Cerebellar nuclear complex (tissue), 1 donor: ENCODE results near the gene E2F6.
"Not testable (repeated sequence)": the region's sequence is repeated elsewhere in the genome, so short reads cannot be mapped to it uniquely, and the experiment has no call there.

ENCODE experiments used
- DNase-seq, 2 experiments: peaks; one replicate each; lab custom pipeline; 2025; lab: John Stamatoyannopoulos, UW

The E2F6 gene

DNA sequence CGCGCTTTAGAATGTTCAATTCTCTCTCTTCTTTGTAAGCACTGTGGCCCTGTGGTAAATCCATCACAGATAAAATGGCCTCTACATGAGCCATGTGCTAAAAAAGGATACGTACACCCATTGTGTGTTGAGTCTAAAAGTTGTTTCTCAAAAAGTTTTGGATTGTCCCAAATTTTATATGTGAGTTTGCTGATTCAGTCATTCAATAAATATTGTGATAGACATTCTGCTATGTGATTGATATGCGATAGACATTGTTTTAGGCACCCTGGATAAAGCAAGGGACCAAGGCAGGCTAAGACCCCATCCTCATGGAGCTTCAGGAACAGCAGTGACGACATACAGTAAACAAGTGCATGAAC, 53.5 kb downstream of the E2F6 start:
- DNase-seq = no peak

DNA sequence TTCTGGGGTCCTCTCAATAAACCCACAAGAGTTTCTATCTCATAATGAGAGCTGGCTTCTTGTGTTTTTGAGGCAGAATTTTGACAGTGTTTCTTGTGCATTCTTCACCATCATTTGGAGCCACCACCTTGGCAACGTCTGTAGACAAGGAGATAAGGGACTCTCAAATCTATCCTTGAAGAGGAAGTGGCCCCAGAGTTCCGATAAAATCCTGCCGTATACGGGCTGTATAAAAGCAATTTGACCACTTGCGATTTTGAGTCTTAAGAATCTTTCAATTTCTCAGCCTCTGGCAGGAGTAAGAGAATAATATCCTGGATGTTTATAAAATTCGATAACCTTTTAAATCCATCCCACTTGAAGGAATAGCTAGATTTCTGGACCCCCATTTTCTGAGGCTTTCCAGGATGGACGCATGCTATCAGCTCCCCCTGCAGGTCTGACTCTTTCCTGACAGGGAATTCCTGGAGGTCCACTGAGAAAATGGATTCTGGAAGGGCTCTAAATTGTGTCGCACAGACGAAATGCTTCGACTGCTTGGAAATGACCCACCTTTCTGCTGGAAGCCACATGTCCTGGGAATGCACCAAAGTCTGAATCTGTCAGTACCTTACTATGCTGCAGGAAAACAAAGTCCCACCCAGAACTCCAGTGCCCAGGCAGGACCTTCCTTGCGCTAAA, 54.1 kb downstream of the E2F6 start:
- DNase-seq = peak in 1 of 2 experiments; percentile 26

- DNase-seq = no peak
Observed at GRCh38 chr2:11411244-11411643, 54.7 kb downstream of the E2F6 start.

DNA sequence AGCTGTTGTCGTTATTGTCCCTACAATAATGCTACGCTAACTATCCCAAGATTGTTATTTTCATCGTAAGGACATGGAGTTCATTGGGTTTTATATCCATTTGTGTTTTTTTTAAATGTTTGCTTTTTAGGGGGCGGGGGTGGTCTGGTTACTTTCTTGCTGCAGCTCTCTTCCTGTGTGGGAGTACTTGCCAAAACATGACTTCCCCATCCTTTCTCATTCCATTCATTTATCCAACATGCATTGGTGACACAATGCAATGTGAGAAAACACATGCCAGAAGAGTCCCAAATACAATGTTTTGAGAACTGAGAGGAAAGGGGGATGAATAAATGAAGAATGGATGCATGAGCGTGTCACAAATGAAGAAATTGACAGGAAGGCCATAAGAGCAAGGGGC, 55.9 kb downstream of the E2F6 start:
- DNase-seq = no peak

GRCh38 chr2:11409572-11409959, 56.4 kb downstream of the E2F6 start:
- no peak for DNase-seq

GRCh38 chr2:11408959-11409571, 56.9 kb downstream of the E2F6 start:
- DNase-seq = no peak

GRCh38 chr2:11407413-11407812, 58.5 kb downstream of the E2F6 start:
- DNase-seq = no peak

GRCh38 chr2:11406958-11407381, 59.0 kb downstream of the E2F6 start:
- DNase-seq = no peak

- no peak for DNase-seq
Observed at GRCh38 chr2:11406267-11406957, 59.5 kb downstream of the E2F6 start.

DNA sequence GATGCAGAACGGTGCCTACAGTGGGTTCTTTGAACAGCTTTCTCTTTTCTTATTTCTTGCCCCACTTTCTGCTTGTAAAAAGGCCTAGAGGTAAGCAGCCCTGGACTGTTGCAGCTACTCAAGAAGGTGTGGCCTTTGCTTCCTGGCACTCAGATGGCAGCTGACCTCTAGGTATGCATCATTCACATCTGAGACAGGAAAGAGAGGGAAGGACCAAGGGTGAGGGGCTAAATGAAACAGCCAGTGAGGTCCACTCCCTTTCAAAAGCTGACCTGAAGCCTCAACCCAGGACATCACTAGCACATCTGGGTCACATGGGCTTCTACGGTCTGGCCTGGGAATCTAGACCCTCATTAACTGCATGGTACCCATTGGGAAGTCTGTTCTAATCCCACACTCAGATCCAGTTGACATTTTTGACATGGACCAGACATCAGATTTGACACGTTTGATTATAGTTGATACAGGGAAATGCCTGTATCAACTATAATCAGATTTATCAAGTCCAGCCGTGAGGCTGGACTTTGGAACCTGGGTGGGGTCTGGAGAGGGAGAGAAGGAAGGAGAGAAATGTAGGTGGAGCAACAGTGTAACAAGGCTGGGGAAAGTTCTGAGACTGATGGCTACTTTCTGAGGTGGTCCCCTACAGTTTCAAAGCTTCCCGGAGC, 60.2 kb downstream of the E2F6 start:
- DNase-seq = no peak

GRCh38 chr2:11405074-11405406, 60.9 kb downstream of the E2F6 start:
- DNase-seq = not testable (repeated sequence)

GRCh38 chr2:11404376-11405073, 61.4 kb downstream of the E2F6 start:
- no peak for DNase-seq

DNA sequence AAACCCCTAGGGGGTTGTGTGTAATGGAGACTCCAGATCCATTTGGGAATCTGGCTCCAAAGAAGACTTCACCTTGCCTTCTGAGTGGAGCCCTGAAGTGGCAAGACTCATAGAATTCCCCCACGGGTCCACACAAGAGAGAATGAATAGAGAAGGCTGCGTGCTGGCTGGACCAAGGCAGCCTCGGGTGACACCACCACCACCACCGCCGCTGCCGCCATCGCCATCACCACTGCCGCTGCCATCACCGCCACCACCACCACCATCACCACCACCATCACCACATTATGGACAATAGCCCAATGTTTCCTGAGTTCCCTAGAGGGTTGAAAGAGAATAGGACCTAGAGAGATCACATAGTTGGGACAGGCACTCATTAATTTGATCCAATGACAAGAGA, 63.5 kb downstream of the E2F6 start:
- DNase-seq = no peak

GRCh38 chr2:11399438-11399762, 66.6 kb downstream of the E2F6 start:
- DNase-seq = no peak

GRCh38 chr2:11398750-11399437, 67.1 kb downstream of the E2F6 start:
- DNase-seq = no peak

DNA sequence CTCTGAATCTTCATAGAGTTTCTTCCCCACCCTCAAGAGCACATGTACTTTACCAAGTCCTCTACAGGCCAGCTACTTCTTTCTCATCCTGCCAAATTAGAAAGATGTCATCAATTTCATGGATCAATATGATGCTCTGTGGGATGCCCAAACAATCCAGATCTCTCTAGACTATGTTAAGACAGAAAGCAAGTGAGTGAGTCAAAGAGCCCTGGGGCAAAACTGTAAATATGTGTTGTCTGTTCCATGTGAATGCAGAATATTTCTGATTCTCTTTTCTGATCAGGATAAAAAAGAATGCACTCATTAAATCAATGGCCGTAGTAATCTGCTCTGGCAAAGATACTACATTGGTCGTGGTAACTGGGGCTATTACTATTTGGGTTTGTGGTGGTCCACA, 68.4 kb downstream of the E2F6 start:
- no peak for DNase-seq

DNA sequence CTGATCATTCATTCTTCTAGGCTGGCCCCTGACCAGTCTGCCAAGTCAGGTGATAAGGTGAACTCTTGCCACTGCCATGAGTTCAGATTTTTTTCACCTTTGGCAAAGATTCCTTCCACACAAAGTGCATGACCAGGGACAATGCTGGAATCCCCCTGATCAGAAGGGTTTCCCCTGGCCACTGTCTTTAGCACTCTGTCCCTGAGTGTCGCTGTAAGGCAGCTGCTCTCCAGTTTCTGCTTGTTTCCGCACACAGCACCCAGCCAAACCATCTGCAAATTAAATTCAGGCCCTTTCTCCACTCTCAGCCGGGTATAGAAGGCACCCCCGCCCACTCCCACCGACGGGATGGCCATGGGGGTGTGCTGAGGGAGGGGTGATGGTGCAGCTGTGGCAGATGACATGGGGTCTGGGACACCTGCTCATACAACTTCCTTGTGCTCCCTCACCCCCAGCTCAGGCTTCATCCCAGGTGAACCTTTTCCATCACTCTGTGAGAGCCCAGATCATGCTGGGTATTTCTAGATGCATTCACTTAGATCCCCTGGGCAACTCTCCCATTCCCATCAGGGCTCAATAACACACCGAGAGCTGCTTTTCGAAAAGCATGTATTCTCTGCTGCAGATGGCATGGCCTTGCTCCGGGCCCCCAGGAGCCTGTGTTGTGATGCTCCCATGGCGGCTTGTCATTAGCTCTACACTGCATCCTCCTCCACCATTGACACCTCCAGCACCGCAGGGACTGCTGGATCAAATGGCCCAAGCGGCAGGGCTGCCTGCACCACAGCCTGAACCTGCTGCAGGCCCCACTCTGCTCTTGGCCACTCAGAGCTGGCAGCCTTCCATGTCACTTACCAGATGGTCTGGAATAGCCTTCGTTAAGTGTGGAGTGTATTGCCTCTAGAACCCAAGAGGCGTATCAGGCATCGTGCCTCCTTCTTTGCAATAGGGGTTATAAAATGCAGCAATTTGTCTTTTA, 69.2 kb downstream of the E2F6 start:
- DNase-seq = peak; percentile 68 to 70

GRCh38 chr2:11396021-11396420, 69.9 kb downstream of the E2F6 start:
- peak; percentile 69 to 91 for DNase-seq

DNA sequence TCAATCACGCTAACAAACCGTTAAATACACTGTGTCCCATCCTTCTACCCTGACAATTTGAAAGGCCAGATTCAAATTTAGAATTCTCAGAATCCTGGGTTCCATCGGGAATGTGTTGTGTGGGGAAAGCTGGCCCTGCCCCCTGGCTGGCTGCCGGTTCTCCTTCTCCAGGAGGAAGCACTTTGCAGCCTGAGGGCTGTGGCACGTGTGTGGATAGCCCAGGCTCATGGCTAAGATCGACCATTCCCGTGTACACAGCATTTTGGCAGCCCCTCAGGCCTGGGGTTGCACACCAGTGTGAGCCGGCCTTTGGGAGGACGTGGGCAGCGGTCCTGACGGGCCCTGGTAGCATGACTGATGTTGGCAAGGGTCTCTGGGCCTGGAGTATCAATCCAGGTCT, 70.6 kb downstream of the E2F6 start:
- no peak for DNase-seq
